Endothelial cell of umbilical vein (primary cell): ENCODE measurements around the gene HINT1. TPM values are rescaled to one million over a fixed set of nuclear protein-coding genes. Genes with fewer than 3 reads are reported as not detected.

ENCODE experiments used
- BruUV-seq: library from RNA; stranded (reverse); fragments of 400-500 nt; replicated peaks from 2 replicates; lab custom pipeline; 2021; lab: Mats Ljungman, UMichigan
- CTCF ChIA-PET: fragments of 300-600, 350-600 bp; sonication (Branson Sonifier 250); formaldehyde crosslinking; loops from one replicate; lab custom pipeline; 2021; ENCODE audit warnings: antibody characterized with exemption, inconsistent platforms; lab: Charles Lee
- POLR2A ChIA-PET: fragments of 300-600, 350-600 bp; sonication (Branson Sonifier 250); formaldehyde crosslinking; loops from one replicate; lab custom pipeline; 2021; ENCODE audit warnings: antibody characterized with exemption, inconsistent platforms; lab: Charles Lee
- DNase-seq: peaks from one replicate; pipeline ENCODE4 v3.0.0-alpha.2; 2011; ENCODE audit warnings: low read depth, low spot score
- FAIRE-seq: peaks from 2 replicates; lab custom pipeline; 2011; peaks lifted over from hg19 to GRCh38; lab: Jason Lieb, UNC
- H2AFZ ChIP-seq: 2 replicates; pipeline ENCODE4 v1.6.0; 2012; ENCODE audit warnings: low read depth, low read length, control low read depth, inconsistent platforms
- H3K27ac ChIP-seq: 2 replicates; pipeline ENCODE4 v1.5.1; 2011; ENCODE audit warnings: low read depth, mild to moderate bottlenecking, control low read depth, low read length, moderate library complexity; ENCODE audit not compliant: insufficient read depth
- H3K27me3 ChIP-seq, 2 experiments: 2 replicates each; pipeline versions ENCODE4 v1.6.0 to v1.6.1; 2011; ENCODE audit warnings: low read length in 2 of 2, mixed read lengths in 1 of 2; ENCODE audit not compliant: control insufficient read depth in 2 of 2, insufficient read depth in 2 of 2
- H3K36me3 ChIP-seq, 2 experiments: 2 replicates in 1 of 2; 3 replicates in 1 of 2; pipeline ENCODE4 v1.5.1; 2011; ENCODE audit warnings: low read length in 2 of 2, mild to moderate bottlenecking in 1 of 2, moderate library complexity in 1 of 2; ENCODE audit not compliant: control insufficient read depth in 2 of 2, insufficient read depth in 2 of 2; ENCODE audit errors: extremely low read depth in 1 of 2
- H3K4me1 ChIP-seq: 3 replicates; pipeline ENCODE4 v1.5.1; 2011; ENCODE audit warnings: mild to moderate bottlenecking, low read length; ENCODE audit not compliant: control insufficient read depth, insufficient read depth; ENCODE audit errors: extremely low read depth
- H3K4me2 ChIP-seq: 2 replicates; pipeline ENCODE4 v1.6.1; 2011; ENCODE audit warnings: low read length, control low read depth, mixed read lengths; ENCODE audit not compliant: insufficient read depth
- H3K4me3 ChIP-seq, 3 experiments: fragments of 200-600 bp in 1 of 3; sonication (generic), shearing (Covaris generic) in 1 of 3; replicated peaks in 1 of 3; 2 replicates each; pipeline ENCODE4 v1.5.1; 2011 to 2016; ENCODE audit warnings: control low read depth in 3 of 3, low read length in 3 of 3, mild to moderate bottlenecking in 2 of 3, inconsistent platforms in 1 of 3, low read depth in 1 of 3, moderate library complexity in 1 of 3; ENCODE audit not compliant: insufficient read depth in 1 of 3
- H3K79me2 ChIP-seq: 2 replicates; pipeline ENCODE4 v1.6.0; 2012; ENCODE audit warnings: low read length, inconsistent platforms; ENCODE audit not compliant: control insufficient read depth, insufficient read depth
- H3K9ac ChIP-seq: replicated peaks from 2 replicates; pipeline ENCODE3; 2011; ENCODE audit warnings: low read length, control low read depth; ENCODE audit not compliant: insufficient read depth; ENCODE audit errors: extremely low read depth
- H3K9me1 ChIP-seq: replicated peaks from 3 replicates; pipeline ENCODE4 v1.6.0; 2011; ENCODE audit warnings: mild to moderate bottlenecking, low read length; ENCODE audit not compliant: control insufficient read depth, insufficient read depth; ENCODE audit errors: extremely low read depth
- H3K9me3 ChIP-seq: replicated peaks from 2 replicates; pipeline ENCODE4 v1.5.1; 2012; ENCODE audit warnings: low read length, inconsistent platforms; ENCODE audit not compliant: control insufficient read depth, insufficient read depth
- H4K20me1 ChIP-seq: replicated peaks from 2 replicates; pipeline ENCODE3; 2011; ENCODE audit warnings: mild to moderate bottlenecking, low read length; ENCODE audit not compliant: control insufficient read depth, insufficient read depth; ENCODE audit errors: extremely low read depth
- EZH2 ChIP-seq: IDR thresholded peaks from 2 replicates; pipeline ENCODE4 v1.6.1; 2012; ENCODE audit warnings: borderline replicate concordance, low read depth, mild to moderate bottlenecking, moderate library complexity, low read length, inconsistent platforms; ENCODE audit not compliant: severe bottlenecking
- FOS ChIP-seq: IDR thresholded peaks from 2 replicates; pipeline ENCODE4 v1.6.1; 2011; ENCODE audit warnings: mild to moderate bottlenecking, low read length, moderate library complexity, borderline replicate concordance; ENCODE audit not compliant: insufficient read depth
- GATA2 ChIP-seq: IDR thresholded peaks from 2 replicates; pipeline ENCODE4 v1.7.0; 2011; ENCODE audit warnings: low read depth, mild to moderate bottlenecking, moderate library complexity, mixed read lengths, low read length; ENCODE audit not compliant: insufficient read length, insufficient read depth
- JUN ChIP-seq: IDR thresholded peaks from 2 replicates; pipeline ENCODE4 v1.6.1; 2011; ENCODE audit warnings: borderline replicate concordance, low read depth; ENCODE audit not compliant: insufficient read length, insufficient read depth
- MAX ChIP-seq: IDR thresholded peaks from 2 replicates; pipeline ENCODE4 v1.6.1; 2011; ENCODE audit not compliant: insufficient read depth, insufficient read length
- MYC ChIP-seq: IDR thresholded peaks from one replicate; pipeline ENCODE4 v1.6.1; 2011; ENCODE audit warnings: mild to moderate bottlenecking, low read depth, low read length
- POLR2A ChIP-seq: IDR thresholded peaks from 2 replicates; pipeline ENCODE4 v1.6.1; 2012; ENCODE audit warnings: low read depth, mild to moderate bottlenecking, control low read depth, low read length
- POLR2AphosphoS5 ChIP-seq: IDR thresholded peaks from 2 replicates; pipeline ENCODE4 v1.6.1; 2012; ENCODE audit warnings: low read depth, mild to moderate bottlenecking, control low read depth, low read length, moderate library complexity; ENCODE audit not compliant: insufficient read depth
- dilution Hi-C: fragments of 300-500 bp; cut with MboI; formaldehyde crosslinking; loops from one replicate; pipeline ENCODE4 v1.15.0; 2019; ENCODE audit warnings: low sequenced_read_pairs; ENCODE audit not compliant: extremely low pct_ligation_motif_present
- intact Hi-C: fragments of 100-400 bp; cut with micrococcal nuclease; formaldehyde crosslinking; loops from one replicate; pipeline ENCODE4 v1.10.0; 2022
- polyA plus RNA-seq, 4 experiments: library from polyadenylated mRNA; depleted of rRNA in 3 of 4; stranded (reverse) in 3 of 4; unstranded in 1 of 4; fragments of >200 nt; gene quantifications; 2 replicates each; pipeline versions ENCODE4 v1.2.1 to v1.2.3, GENCODE V29; 2011 to 2012; ENCODE audit warnings: missing spikeins in 1 of 4
- total RNA-seq: library from RNA; stranded (reverse); gene quantifications from 2 replicates; pipeline ENCODE4 v1.2.3, GENCODE V29; 2021
- TF ChIP-seq, protein P1 (sequence below), 2 donors: IDR thresholded peaks; 1 replicate in 1 of 2; 2 replicates in 1 of 2; pipeline ENCODE4 v1.5.1; 2011; ENCODE audit warnings: low read length in 2 of 2, mild to moderate bottlenecking in 2 of 2, moderate library complexity in 2 of 2, control low read depth in 1 of 2, inconsistent platforms in 1 of 2, low read depth in 1 of 2; ENCODE audit not compliant: insufficient read depth in 1 of 2; ENCODE audit errors: extremely low read depth in 1 of 2

Gene HINT1
- total and polyA plus RNA-seq, 2 donors (not counting 3 experiments of a cell fraction or from before 2014, with no cell fraction given): 221 to 423 TPM

- ChIA-PET CTCF (no interaction called here), POLR2A (no interaction called here)
- no peak overlapping the region for H2AFZ ChIP-seq
- DNase-seq (no peak), FAIRE-seq (no peak)
- H4K20me1 ChIP-seq: no peaks in the 10 kb centered on the region
- no peak overlapping the region for H3K9ac ChIP-seq
- no peaks in the 10 kb centered on the region for H3K36me3 ChIP-seq
- dilution Hi-C loops: no loop called here
- TF ChIP-seq MAX (no peak), FOS (no peak), JUN (no peak), GATA2 (no peak), MYC (no peak), POLR2A (no peak), POLR2AphosphoS5 (no peak), EZH2 (no peak)
- TF ChIP-seq, protein P1, sequence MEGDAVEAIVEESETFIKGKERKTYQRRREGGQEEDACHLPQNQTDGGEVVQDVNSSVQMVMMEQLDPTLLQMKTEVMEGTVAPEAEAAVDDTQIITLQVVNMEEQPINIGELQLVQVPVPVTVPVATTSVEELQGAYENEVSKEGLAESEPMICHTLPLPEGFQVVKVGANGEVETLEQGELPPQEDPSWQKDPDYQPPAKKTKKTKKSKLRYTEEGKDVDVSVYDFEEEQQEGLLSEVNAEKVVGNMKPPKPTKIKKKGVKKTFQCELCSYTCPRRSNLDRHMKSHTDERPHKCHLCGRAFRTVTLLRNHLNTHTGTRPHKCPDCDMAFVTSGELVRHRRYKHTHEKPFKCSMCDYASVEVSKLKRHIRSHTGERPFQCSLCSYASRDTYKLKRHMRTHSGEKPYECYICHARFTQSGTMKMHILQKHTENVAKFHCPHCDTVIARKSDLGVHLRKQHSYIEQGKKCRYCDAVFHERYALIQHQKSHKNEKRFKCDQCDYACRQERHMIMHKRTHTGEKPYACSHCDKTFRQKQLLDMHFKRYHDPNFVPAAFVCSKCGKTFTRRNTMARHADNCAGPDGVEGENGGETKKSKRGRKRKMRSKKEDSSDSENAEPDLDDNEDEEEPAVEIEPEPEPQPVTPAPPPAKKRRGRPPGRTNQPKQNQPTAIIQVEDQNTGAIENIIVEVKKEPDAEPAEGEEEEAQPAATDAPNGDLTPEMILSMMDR (IDR thresholded peaks at IDR 0.05; ENCODE audit: extremely low read depth in 1 of 2, insufficient read depth in 1 of 2, low read depth in 1 of 2, low read length in 2 of 2): no peak
- intact Hi-C loops: no loop called here
- no peaks in the 10 kb centered on the region for H3K27me3 ChIP-seq
- H3K9me1 ChIP-seq: no peaks in the 10 kb centered on the region
- H3K27ac ChIP-seq: no peak overlapping the region
- no peaks in the 10 kb centered on the region for H3K9me3 ChIP-seq
- no peak overlapping the region for H3K4me2 ChIP-seq
- no peaks in the 10 kb centered on the region for H3K79me2 ChIP-seq
- no TSS peak for BruUV-seq
- no peak overlapping the region for H3K4me3 ChIP-seq
- H3K4me1 ChIP-seq: no peaks in the 10 kb centered on the region
Measured at GRCh38 chr5:131150408-131150807, 14.6 kb downstream of the HINT1 start.
